ENCODE data around the gene CERS5. TPM values are rescaled to one million over a fixed set of nuclear protein-coding genes. Genes with fewer than 3 reads are reported as not detected.

CERS5 gene, protein sequence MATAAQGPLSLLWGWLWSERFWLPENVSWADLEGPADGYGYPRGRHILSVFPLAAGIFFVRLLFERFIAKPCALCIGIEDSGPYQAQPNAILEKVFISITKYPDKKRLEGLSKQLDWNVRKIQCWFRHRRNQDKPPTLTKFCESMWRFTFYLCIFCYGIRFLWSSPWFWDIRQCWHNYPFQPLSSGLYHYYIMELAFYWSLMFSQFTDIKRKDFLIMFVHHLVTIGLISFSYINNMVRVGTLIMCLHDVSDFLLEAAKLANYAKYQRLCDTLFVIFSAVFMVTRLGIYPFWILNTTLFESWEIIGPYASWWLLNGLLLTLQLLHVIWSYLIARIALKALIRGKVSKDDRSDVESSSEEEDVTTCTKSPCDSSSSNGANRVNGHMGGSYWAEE
- polyA plus RNA-seq (ENCODE audit: low read depth in 6 of 6), result 100 to 1,000 TPM in 1 of 6 donors, 10 to 100 TPM in 5; 45.2 to 126 (median 55.7) TPM

DNA sequence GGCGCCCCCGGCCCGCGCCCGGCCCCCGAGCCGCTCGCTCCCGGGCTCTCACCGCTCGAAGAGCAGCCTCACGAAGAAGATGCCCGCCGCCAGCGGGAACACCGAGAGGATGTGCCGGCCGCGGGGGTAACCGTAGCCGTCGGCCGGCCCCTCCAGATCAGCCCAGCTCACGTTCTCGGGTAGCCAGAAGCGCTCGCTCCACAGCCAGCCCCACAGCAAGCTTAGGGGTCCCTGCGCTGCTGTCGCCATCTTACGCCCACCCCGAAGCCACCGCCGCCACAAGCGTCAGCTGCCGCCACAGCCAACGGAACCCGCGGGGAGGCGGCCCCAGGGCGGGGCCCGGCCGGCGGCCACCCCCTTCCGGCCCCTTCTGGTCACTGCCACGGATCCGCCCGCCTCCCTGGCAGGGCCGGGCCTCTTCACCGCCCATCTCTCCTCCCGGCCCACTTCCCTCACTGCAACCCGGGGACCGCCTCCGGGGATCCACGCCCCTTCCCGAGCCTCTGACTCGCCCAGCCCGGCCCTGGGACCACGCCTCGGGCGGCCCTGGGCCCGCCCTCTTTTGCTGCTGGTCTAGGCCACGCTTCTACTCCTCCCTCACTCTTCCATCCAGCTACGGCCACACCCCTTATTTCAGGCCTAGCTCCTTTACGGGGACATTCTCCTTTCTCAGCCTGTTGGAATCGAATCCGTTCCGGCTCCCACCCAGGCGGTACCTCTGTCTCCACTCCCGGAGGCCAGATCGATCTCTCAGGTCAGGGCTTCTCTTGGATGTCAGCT, at the start of gene CERS5:
Gene CERS5, minus strand, starts transcription at position 321 of the 780 bp plus-strand sequence. Its CDS starts 72 bp downstream, at position 249.
- Mint-ChIP-seq H3K36me3 (no peaks in the 10 kb centered on the region), H3K27me3 (no peaks in the 10 kb centered on the region), H3K27ac (peak within 1 kb of the TSS; percentile 94 to 98 (median 96)), H3K9me3 (peaks cover 0 to 2% (median 0%) of the 10 kb centered on the region in 7 donors), H3K4me1 (peaks cover 15 to 37% (median 36%) of the 10 kb centered on the region in 3 donors), H3K4me3 (peak within 1 kb of the TSS; percentile 87 to 96 (median 95))
- DNase-seq (peak; percentile 99), ATAC-seq (ENCODE audit: low read depth in 2 of 2) (peak; percentile 94)

DNA sequence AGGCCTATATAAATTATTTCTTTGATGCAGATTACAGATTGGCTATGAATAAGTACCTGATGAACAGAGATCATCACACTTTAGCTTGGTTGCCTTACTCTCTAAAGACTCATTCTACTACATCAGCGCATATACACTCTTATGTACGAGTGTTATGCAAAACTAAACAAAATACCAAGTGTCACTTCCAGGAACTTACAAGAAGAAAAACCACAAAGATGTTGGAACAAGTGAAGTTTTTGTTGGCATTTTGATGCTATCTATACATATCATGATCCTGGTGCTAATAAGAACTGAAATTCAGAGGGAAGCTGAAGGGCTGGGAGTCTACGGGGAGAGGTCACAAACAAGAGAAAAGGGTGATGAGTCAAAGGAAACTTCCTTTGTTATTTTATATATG, 47.9 kb upstream of the CERS5 start:
- no peaks in the 10 kb centered on the region for H3K9me3 Mint-ChIP-seq
- no peak for ATAC-seq (ENCODE audit: low read depth in 2 of 2)
- DNase-seq, result no peak
- no peak overlapping the region for H3K4me3 Mint-ChIP-seq
- H3K27me3 Mint-ChIP-seq, result no peaks in the 10 kb centered on the region
- H3K4me1 Mint-ChIP-seq, result peaks cover 0 to 5% (median 0%) of the 10 kb centered on the region in 3 donors
- H3K27ac Mint-ChIP-seq, result no peak overlapping the region
- no peaks in the 10 kb centered on the region for H3K36me3 Mint-ChIP-seq

DNA sequence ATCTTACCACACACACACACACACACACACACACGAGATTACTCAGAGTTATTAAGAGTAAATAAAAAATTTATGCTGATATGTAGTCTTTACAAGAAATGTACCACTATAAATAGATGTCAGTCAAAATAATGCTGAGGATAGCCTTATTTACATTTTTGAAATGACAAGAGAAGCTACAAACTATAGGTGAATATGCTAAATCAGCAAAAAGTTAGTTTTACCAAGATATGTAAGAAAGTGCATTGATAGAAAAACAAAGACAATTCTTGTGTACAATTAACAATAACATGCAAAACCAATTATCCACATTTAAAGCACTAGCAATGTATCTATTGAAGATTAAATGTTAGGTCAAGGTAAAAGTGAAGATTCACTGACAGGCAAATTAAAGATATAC, 46.8 kb upstream of the CERS5 start:
- H3K9me3 Mint-ChIP-seq, result no peaks in the 10 kb centered on the region
- no peaks in the 10 kb centered on the region for H3K36me3 Mint-ChIP-seq
- no peak overlapping the region for H3K4me3 Mint-ChIP-seq
- ATAC-seq (ENCODE audit: low read depth in 2 of 2) (no peak), DNase-seq (no peak)
- H3K27me3 Mint-ChIP-seq, result no peaks in the 10 kb centered on the region
- peak overlapping the region in 2 of 6 donors; percentile 23 to 27 for H3K27ac Mint-ChIP-seq
- peaks cover 0 to 5% (median 0%) of the 10 kb centered on the region in 3 donors for H3K4me1 Mint-ChIP-seq

DNA sequence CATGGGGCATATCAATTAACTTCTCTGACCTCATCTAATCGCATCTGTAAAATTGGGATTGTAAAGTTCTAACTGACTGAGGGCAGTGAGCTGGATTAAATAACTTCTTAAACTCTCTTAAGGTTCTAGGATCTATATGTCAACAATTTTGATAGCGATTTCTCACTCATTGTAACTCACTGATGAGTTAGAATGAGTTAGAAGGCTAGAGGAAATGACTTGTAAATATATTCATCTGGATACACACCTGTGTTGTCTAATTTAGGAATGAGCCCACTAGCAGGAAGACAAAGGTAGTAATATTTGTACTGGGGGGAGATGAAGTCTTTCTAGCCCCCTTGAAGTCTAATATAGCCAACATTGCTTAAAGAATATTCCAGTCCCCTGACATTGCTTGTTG, 46.3 kb upstream of the CERS5 start:
- Mint-ChIP-seq H3K9me3 (no peaks in the 10 kb centered on the region), H3K4me1 (peaks cover 0 to 5% (median 0%) of the 10 kb centered on the region in 3 donors)

DNA sequence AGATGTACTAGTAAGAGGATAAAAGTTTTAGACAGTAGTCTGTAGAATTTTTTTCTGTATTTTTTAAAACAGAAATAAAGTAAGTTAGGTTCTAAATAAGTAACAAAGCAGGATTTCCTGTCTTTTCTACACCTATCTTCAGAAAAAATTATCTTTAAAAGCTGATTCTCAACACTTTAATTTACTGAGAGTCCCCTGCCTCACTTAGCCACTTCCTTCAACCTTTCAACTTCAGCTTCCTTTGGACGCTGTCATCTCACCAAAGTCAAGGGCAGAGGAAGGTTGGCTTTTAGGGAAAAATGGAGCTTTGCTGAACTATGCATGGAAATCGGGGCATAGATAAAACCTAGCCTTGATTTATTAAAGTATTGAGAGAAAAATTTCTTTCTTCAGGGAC, 44.9 kb upstream of the CERS5 start:
- Mint-ChIP-seq H3K27ac (peak overlapping the region in 2 of 6 donors; percentile 24 to 32), H3K4me1 (peaks cover 0 to 5% (median 0%) of the 10 kb centered on the region in 3 donors), H3K27me3 (no peaks in the 10 kb centered on the region), H3K9me3 (peaks cover 0 to 3% (median 0%) of the 10 kb centered on the region in 7 donors), H3K4me3 (no peak overlapping the region), H3K36me3 (no peaks in the 10 kb centered on the region)
- no peak for DNase-seq
- ATAC-seq (ENCODE audit: low read depth in 2 of 2), result no peak

More for the DNA sequence above, 46.3 kb upstream of the CERS5 start:
- ATAC-seq (ENCODE audit: low read depth in 2 of 2) (no peak), DNase-seq (no peak)
- Mint-ChIP-seq H3K27me3 (no peaks in the 10 kb centered on the region), H3K36me3 (no peaks in the 10 kb centered on the region), H3K27ac (peak overlapping the region in 1 of 6 donors; percentile 23), H3K4me3 (no peak overlapping the region)

DNA sequence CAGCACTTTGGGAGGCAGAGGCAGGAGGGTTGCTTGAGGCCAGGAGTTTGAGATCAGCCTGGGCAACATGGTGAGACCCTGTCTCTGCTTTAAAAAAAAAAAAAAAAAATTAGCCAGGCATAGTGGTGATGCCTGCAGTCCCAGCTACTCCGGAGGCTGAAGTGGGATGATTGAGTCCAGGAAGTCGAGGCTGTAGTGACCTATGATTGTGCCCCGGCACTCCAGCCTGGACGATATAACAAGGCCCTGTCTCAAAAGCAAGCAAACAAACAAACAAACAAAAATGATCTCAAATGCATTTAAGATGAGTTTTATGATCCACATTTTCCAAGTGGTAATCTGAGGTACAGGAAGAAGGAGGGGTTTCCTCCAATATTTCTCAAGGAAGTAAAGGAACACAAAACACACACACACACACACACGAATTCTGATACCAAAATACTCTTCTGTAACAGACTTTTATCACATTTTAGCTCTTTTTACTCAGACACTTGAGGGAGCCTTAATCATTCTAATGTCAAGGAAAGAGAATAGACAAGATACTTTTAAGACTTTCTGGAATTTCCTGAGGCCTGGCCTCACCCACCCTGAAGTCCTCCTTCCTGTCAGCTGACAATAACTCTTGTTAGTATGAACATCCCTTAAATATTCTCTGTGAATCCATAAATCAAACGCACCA, 44.4 kb upstream of the CERS5 start:
- ATAC-seq (ENCODE audit: low read depth in 2 of 2) (no peak), DNase-seq (no peak)
- Mint-ChIP-seq H3K36me3 (no peaks in the 10 kb centered on the region), H3K27ac (peak overlapping the region in 3 of 6 donors; percentile 13 to 32 (median 24)), H3K27me3 (no peaks in the 10 kb centered on the region), H3K9me3 (peaks cover 0 to 3% (median 0%) of the 10 kb centered on the region in 7 donors), H3K4me3 (no peak overlapping the region), H3K4me1 (peaks cover 0 to 5% (median 0%) of the 10 kb centered on the region in 3 donors)

DNA sequence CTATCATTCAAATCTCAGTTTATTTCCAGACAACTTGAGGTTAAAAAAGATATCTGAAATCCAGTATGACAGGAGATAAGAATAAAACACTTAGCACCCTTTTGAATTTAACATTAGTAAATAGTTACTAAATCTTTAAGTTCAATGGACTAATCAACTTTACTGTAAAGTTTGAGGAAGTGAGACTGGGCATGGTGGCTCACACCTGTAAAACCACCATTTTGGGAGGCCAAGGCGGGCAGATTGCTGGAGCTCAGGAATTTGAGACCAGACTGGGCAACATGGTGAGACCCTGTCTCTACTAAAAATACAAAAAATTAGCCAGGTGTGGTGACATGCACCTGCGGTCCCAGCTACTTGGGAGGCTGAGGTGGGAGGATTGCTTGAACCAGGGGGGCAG, 40.3 kb upstream of the CERS5 start:
- Mint-ChIP-seq H3K36me3 (peaks cover 0 to 5% of the 10 kb centered on the region in 2 donors), H3K27me3 (no peaks in the 10 kb centered on the region), H3K4me1 (peaks cover 0 to 5% (median 0%) of the 10 kb centered on the region in 3 donors), H3K9me3 (peaks cover 0 to 3% (median 0%) of the 10 kb centered on the region in 7 donors), H3K4me3 (no peak overlapping the region), H3K27ac (no peak overlapping the region)
- no peak for DNase-seq
- no peak for ATAC-seq (ENCODE audit: low read depth in 2 of 2)

DNA sequence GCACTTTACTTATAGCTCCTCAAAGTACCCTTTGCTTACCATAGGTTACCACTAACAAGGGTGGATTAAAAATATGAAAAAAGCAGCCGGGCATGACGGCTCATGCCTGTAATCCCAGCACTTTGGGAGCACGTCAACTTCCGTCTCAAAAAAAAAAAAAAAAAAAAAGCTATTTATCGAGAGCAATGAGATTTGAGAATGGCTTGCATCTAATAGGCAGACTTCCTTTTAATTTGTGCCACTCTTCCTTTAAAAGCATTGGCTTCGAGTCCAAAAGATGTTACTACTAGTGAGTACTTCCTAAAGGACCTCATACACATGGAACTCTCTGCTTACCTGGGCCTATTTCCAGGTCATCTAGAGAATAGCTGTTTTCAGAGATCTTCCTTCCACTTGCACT, 38.5 kb upstream of the CERS5 start:
- H3K4me1 Mint-ChIP-seq, result no peaks in the 10 kb centered on the region
- H3K36me3 Mint-ChIP-seq, result peaks cover 0 to 5% of the 10 kb centered on the region in 2 donors
- ATAC-seq (ENCODE audit: low read depth in 2 of 2), result no peak

DNA sequence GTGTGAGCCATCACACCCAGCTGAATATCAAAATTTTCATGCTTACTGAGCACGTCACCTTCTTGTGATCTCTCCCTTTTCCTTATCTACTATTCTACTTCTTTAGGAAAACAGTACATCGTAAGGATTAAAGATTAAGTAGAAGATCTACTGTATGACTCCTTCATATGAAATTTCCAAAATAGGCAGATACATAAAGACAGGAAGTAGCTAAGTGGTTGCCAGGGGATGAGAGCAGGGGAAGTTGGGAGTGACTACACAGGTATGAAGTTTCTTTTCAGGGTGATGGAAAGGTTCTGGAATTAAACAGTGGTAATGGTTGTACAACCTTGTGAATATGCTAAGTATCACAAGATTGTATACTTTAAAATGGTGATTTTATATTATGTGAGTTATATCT, 36.5 kb upstream of the CERS5 start:
- Mint-ChIP-seq H3K4me3 (peak overlapping the region in 1 of 8 donors; percentile 17), H3K4me1 (no peaks in the 10 kb centered on the region), H3K9me3 (peaks cover 0 to 3% (median 0%) of the 10 kb centered on the region in 7 donors), H3K27ac (no peak overlapping the region), H3K36me3 (peaks cover 0 to 5% of the 10 kb centered on the region in 2 donors), H3K27me3 (no peaks in the 10 kb centered on the region)
- DNase-seq (no peak), ATAC-seq (ENCODE audit: low read depth in 2 of 2) (no peak)

More for the DNA sequence above, 38.5 kb upstream of the CERS5 start:
- Mint-ChIP-seq H3K9me3 (peaks cover 0 to 3% (median 0%) of the 10 kb centered on the region in 7 donors), H3K27me3 (no peaks in the 10 kb centered on the region), H3K27ac (no peak overlapping the region), H3K4me3 (no peak overlapping the region)
- no peak for DNase-seq

DNA sequence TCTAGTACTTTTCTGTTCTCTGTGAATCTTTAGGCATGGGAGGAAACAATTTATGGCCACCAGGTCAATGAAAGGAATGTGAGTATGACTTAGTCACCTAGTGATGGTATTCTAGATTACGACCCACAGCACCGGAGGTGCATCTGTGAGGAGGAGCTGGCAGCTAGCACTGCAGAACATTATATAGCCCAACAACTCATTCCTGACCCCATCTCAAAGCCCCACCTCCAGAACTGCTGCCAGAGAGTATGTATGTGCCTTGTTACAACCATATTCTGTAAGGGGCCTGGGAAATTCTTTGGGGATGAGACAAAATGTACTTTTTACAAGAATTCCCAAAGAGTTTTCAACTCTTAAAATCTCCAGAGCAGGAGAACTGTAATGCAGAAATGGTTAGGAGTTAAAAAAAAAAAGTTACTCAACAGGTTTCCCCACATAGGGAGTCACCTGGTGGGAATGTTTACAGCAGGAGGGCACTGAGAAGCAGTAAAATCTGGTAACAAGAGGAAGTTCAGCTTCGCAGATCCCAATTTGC, 34.9 kb upstream of the CERS5 start:
- ATAC-seq (ENCODE audit: low read depth in 2 of 2), result no peak
- Mint-ChIP-seq H3K4me3 (no peak overlapping the region), H3K36me3 (peaks cover 0 to 5% of the 10 kb centered on the region in 2 donors)

DNA sequence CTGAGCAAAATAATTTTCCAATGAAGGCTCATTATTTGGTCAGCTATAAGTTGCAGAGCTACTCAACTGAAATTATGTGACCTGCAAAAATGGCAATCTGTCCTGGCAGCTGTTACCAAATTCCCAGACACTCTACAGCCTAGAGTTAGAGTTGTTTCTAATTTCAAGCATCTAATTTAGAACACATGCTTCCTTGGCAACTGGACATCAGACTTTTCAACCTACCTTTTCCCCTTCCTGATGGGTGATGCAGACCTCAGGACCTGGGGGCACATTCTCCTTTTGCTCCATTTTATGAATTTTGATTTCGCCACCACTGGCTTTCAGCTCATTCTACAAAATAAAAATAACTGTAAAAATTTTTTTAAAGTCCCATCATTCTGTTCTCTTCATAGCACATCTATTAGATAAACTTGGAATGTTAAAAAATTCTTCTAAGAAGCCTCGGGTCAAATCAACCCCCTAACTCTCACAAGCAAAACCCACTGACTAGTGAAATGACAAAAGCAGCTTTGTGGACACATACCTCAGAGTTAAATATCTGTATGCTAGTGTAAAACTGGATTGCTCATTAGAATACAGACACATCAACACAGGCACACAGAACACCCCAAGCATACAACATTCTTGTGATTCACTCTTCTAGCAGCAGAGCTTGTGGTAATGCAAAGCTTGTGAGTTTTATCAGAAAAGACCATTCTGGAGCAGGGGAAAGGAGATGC, 33.5 kb upstream of the CERS5 start:
- H3K27me3 Mint-ChIP-seq, result no peaks in the 10 kb centered on the region
- ATAC-seq (ENCODE audit: low read depth in 2 of 2) (no peak), DNase-seq (no peak)
- no peaks in the 10 kb centered on the region for H3K9me3 Mint-ChIP-seq
- no peak overlapping the region for H3K4me3 Mint-ChIP-seq
- no peaks in the 10 kb centered on the region for H3K4me1 Mint-ChIP-seq
- no peak overlapping the region for H3K27ac Mint-ChIP-seq
- peaks cover 0 to 5% of the 10 kb centered on the region in 2 donors for H3K36me3 Mint-ChIP-seq

More for the DNA sequence above, 34.9 kb upstream of the CERS5 start:
- H3K9me3 Mint-ChIP-seq, result no peaks in the 10 kb centered on the region
- no peaks in the 10 kb centered on the region for H3K27me3 Mint-ChIP-seq
- no peaks in the 10 kb centered on the region for H3K4me1 Mint-ChIP-seq
- no peak overlapping the region for H3K27ac Mint-ChIP-seq
- no peak for DNase-seq

DNA sequence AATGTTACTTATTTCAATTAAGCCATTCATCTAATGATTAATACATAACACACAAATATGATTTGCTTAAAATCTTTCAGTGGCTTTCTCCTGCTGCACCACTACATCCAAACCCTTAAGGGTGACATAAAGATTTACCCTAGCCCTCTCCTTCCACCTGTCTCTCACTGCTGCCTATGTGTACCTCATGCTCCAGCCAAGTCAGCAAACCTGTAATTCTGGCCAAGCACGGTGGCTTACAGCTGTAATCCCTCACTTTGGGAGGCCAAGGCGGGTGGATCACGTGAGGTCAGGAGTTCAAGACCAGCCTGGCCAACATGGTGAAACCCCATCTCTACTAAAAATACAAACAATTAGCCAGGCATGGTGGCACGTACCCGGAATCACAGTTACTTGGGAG, 31.7 kb upstream of the CERS5 start:
- H3K27me3 Mint-ChIP-seq, result no peaks in the 10 kb centered on the region
- H3K4me3 Mint-ChIP-seq, result no peak overlapping the region
- ATAC-seq (ENCODE audit: low read depth in 2 of 2), result no peak
- H3K4me1 Mint-ChIP-seq, result no peaks in the 10 kb centered on the region
- no peak for DNase-seq
- no peak overlapping the region for H3K27ac Mint-ChIP-seq
- H3K9me3 Mint-ChIP-seq, result no peaks in the 10 kb centered on the region
- peaks cover 0 to 4% of the 10 kb centered on the region in 2 donors for H3K36me3 Mint-ChIP-seq
